GM03348 (cell line): ENCODE data around the gene CFAP92.

Experiments
- DNase-seq: peaks from one replicate; pipeline ENCODE4 v3.0.0; 2012; ENCODE audit warnings: low spot score

CFAP92 gene

GRCh38 chr3:129026728-129027543 lies 33.1 kb upstream of the CFAP92 start:
- peak; percentile 83 for DNase-seq

DNA sequence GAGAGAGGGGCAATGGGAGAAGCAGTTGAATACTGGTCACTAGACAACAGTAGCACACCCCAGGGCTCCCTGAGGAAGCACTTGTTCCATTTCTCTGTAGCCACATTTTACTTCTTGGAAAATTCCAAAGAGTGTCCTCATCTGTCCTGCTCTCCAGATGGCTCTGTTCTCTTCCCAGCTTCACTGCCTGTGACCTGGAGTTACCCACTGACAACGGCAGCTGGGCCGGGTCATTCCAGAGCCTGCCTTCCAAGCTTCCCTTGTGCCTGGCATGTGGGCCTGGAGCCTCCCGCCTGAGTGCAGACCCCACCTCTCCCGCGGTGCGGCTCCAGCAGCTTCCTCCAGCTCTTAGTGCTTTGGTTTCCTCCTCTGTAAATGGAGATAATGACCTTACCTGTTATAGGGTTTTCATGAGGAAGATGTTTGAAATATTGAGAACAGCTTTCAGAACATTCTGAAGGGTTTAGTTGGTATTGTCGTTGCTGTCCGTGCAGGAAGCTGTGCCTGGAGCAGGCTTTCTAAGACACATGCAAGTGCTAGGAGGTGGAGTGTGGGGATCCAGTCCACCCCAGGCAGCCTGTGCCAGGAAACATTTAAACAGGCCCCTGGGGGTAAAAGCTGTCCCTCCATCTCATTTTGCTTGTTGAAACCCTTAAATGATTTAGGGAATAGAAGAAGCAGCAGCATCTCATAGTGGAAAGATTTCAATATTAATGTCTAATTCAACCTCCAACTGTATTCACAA lies 32.0 kb upstream of the CFAP92 start:
- peak; percentile 53 for DNase-seq

DNA sequence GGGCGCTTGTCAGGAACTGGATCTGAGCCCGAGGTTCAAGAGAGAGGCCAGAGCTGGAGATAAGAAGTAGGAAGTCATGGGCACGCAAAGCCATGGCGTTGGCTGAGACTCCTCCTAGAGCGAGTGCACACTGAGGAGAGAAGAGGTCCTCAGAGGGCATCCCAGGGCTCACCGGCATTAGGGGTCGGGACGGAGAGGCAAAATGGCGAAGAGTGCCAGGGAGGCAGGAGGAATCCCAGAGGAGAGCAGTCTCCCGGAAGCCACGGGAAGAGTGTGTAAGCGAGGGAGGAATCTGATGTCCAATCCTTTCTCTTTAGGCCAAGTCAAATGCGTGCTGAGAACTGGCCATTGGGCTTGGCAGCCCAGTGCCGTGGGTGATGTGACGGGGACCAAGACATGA lies 31.2 kb upstream of the CFAP92 start:
- no peak for DNase-seq

DNA sequence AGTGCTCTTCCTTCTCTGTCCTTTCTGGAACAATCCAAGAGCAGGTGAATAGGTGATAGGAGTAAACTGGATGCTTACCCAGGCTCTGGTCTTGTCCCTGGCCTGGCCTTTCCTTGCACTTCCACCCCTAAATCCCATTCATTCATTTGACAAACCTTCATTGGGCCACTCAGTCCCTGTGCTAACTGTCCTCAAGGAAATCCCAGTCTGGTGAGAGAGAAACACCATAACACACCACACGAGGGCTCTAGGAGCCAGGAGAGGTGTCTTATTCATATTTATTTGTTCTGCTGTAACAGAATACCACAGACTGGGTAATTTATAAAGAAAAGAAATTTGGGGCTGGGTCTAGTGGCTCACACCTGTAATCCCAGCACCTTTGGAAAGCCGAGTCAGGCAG lies 30.0 kb upstream of the CFAP92 start:
- no peak for DNase-seq

DNA sequence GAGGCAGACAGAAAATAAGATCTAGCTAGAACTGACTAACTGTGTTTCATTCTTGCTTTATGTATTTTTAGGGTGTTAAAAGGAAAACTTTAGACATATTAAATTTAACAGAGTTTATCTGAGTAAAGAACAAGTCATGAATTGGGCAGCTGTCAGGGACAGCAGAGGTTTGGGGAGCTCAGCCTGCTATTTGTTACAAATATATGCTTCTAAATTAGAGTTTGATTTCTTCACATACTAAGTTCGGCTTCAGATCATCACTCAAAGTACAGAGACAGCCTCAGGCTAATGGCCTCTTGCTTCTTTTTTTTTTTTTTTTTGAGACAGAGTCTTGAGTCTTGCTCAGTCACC lies 29.1 kb upstream of the CFAP92 start:
- no peak for DNase-seq

- DNase-seq, result peak; percentile 52
Measured at GRCh38 chr3:129022114-129023007, 28.5 kb upstream of the CFAP92 start.

DNA sequence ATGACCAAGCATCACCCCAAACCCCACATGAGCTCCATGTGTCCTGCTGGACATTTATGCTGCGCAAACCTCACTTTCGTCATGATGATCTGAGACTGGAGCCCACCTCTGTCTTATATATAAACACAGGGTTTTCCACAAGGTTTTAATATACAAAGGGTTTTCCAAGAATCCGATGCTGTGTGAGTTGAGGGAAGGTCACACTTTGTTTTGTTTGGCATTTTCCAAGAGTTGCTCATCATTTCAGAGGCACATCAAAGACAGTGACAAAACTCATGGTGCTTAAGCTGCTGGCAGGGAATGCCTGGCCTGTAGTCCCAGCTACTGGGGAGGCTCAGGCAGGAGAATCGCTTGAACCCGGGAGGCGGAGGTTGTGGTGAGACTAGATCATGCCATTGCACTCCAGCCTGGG lies 27.3 kb upstream of the CFAP92 start:
- DNase-seq, result no peak

GRCh38 chr3:129020691-129021090 lies 26.8 kb upstream of the CFAP92 start:
- no peak for DNase-seq

GRCh38 chr3:129019266-129019665 lies 25.4 kb upstream of the CFAP92 start:
- no peak for DNase-seq

DNA sequence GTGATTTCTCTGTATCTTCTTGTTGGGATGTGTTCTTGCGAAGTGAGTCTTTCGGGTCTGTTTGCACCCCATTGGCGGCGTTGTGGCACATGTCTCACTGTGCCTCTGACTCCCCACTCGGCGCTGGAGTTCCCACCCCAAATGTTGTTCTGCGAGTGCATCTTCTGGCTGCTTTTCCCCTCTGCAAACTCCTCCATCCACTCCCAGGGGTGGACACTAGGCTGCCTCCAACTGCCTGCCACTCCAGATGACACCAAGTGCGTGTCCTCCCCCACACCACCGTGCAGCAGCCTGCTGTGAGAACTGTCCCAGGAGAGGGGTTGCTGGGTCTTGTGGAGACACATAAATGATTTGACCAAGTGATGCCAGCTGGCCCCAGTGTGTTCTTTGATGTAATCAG lies 24.9 kb upstream of the CFAP92 start:
- DNase-seq, result no peak

DNA sequence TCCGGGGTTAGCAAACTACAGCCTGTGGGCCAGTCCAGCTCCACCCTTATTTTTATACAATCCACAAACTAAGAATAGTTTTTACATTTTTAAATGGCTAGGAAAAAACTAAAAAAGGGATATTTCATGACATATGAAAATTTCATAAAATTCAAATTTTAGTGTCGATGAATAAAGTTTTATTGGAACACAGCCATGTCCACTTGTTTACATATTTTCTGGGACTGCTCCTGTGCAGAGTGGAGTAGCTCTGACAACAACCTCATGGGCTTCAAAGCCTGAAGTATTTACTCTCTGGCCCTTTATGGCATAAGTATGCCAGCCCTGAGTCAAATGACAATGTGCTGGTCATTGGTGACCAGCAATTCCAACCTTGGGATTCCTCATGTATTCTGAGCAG lies 24.4 kb upstream of the CFAP92 start:
- no peak for DNase-seq

DNA sequence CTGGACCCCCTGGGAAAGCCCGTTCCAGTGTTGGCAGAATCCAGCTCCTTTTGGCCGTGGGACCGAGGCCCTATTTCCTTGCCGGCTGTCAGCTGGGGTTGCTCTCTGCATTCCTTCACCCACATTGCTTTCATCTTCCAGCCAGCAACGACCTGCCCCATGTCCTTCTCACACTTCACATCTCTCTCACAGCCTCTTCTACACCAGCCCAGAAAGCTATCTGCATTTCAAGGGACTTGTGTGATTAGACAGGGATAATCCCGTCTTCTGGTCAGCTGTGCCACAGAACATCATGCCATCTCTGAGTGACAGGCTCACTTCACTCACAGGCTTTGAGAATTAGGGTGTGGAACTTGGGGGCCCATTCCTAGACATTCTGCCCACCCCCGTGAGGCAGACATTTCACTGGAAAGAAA lies 23.6 kb upstream of the CFAP92 start:
- DNase-seq, result no peak

DNA sequence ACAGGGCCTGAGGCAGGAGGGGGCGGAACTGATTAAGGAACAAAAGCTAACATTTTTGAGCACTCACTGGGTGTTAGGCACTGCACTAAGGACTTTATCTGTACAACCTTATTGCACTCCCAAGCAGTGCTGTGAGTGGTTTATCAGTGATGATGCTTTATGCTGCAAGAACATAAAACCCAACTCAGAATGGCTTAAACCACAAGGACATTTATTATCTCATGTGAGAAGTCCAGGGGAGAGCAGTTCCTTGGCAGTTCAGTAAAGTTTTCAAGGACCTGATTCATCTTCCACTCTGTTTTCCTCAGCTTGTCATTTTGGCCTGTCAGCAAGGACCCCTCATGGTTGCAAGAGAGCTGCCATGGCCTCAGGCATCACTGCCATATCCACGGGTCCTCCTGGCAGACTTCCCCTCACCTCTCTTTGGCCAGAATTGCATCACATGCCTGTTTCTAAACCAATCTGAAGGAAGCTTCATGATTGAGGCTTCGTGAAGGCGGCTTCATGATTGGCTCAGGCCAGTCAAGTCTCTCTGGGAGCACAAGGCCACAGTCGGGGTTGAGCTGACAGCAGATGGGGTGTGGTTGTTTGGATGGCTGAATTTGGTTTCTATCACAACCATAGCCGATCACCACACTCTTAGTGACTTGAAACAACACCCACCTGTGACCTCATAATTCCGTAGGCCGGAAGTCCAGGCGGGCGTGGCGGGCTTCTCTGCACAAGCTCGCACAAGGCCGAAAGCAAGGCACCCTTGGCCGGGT lies 23.0 kb upstream of the CFAP92 start:
- DNase-seq, result no peak

DNA sequence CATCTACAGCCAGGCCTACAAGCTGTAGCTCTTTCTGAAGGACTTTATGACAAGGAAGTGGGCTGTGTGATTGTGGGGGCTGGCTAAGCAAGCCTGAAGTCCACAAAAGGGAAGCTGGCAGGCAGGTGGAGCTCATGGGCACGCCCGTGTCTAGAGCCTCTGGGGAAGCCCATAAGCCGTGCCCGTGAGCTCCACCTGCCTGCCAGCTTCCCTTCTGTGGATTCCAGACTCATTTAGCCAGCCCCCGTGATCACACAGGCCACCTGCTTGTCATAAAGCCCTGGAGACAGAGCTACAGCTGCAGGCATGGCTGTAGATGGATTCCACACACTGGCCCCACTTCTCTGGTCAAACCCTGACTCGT lies 22.5 kb upstream of the CFAP92 start:
- DNase-seq, result no peak

DNA sequence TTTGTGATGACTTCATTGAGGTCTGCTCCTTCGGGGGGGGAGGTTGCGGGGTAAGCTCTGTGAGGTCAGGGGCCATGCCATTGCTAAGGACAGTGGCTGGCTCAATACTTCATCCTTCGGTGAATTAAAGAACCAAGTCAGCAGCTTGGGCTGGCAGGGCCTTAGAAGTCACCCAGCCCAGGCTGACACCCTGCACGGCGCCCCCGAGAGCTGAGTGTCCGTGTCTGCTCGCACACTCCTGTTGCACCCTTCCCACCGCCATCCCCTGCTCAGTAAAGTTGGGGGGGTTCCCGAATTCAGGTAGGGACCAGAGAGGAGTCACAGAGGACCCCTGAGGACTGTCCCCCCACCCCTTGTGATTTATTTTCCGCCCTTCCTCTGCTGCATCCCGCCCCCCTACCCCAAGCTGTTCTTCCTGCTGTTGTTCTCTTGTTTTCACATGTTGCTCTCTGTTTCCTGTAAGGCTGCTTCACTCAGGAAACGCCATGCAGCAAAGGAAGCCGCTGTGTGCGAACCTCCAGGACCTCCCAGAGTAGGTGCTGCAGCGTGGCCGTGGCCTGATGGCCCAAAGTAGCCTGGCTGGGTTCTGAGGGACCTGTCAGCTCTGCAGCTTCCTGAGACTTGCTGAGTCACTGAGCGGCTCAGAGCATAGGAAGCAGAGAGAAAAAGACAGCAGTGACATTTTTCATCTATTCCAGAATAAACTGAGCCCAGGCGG lies 21.7 kb upstream of the CFAP92 start:
- no peak for DNase-seq

GRCh38 chr3:129014793-129015345 lies 21.0 kb upstream of the CFAP92 start:
- DNase-seq, result no peak

DNA sequence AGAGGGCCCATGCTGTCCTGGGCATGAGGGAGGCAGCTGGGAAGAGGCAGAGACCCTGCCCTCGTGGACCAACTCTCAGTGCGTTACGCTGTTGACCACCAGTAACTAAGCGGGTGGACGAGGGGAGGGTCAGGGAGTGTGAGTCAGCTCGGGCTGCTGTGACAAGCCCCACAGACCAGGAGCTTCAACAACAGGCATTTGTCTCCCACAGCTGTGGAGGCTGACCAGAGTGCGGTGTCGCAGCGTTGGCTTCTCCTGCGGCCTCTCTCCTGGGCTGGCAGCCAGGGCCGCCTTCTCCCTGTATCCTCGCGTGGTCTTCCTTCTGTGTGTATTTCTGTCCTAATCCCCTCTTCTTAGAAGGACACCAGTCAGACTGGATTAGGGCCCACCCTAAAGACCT lies 20.3 kb upstream of the CFAP92 start:
- DNase-seq, result no peak

- no peak for DNase-seq
Measured at GRCh38 chr3:129013491-129013891, 19.6 kb upstream of the CFAP92 start.

GRCh38 chr3:129010310-129010956 lies 16.6 kb upstream of the CFAP92 start:
- no peak for DNase-seq

- DNase-seq, result no peak
Measured at GRCh38 chr3:129009266-129009665, 15.4 kb upstream of the CFAP92 start.
